Parathyroid adenoma (tissue), 2 donors: ENCODE data around the gene GPR87.

Source experiments
- H2AFZ ChIP-seq: fragments of 300-600 bp; sonication (generic); one replicate; pipeline ENCODE4 v1.7.0; 2017; ENCODE audit warnings: antibody characterized with exemption, mild to moderate bottlenecking
- H3K27ac ChIP-seq: fragments of 300-600 bp; sonication (generic); one replicate; pipeline ENCODE4 v1.7.0; 2017
- H3K27me3 ChIP-seq: fragments of 300-600 bp; sonication (generic); one replicate; pipeline ENCODE4 v1.7.0; 2017; ENCODE audit warnings: low read length; ENCODE audit not compliant: control insufficient read depth, insufficient read depth
- H3K36me3 ChIP-seq: fragments of 300-600 bp; sonication (generic); one replicate; pipeline ENCODE4 v1.7.0; 2017; ENCODE audit warnings: low read length; ENCODE audit not compliant: control insufficient read depth, insufficient read depth
- H3K4me1 ChIP-seq: fragments of 300-600 bp; sonication (generic); one replicate; pipeline ENCODE4 v1.7.0; 2017; ENCODE audit warnings: control low read depth
- H3K4me2 ChIP-seq: fragments of 300-600 bp; sonication (generic); one replicate; pipeline ENCODE4 v1.7.0; 2017; ENCODE audit warnings: low read length
- H3K4me3 ChIP-seq: fragments of 300-600 bp; sonication (generic); one replicate; pipeline ENCODE4 v1.7.0; 2017; ENCODE audit warnings: low read depth, low read length
- H3K79me2 ChIP-seq: fragments of 300-600 bp; sonication (generic); one replicate; pipeline ENCODE4 v1.7.0; 2017; ENCODE audit warnings: control low read depth
- H3K9ac ChIP-seq: fragments of 300-600 bp; sonication (generic); one replicate; pipeline ENCODE4 v1.7.0; 2017; ENCODE audit warnings: mild to moderate bottlenecking
- H3K9me3 ChIP-seq: fragments of 300-600 bp; sonication (generic); one replicate; pipeline ENCODE4 v1.7.0; 2017; ENCODE audit warnings: low read length; ENCODE audit not compliant: control insufficient read depth
- TF ChIP-seq, protein P1 (sequence below): fragments of 300-600 bp; sonication (generic); IDR thresholded peaks from one replicate; pipeline ENCODE4 v1.7.0; 2017; ENCODE audit warnings: antibody characterized with exemption, mild to moderate bottlenecking
- donor health status: primary hyperparathyroidism.

GPR87 gene

DNA sequence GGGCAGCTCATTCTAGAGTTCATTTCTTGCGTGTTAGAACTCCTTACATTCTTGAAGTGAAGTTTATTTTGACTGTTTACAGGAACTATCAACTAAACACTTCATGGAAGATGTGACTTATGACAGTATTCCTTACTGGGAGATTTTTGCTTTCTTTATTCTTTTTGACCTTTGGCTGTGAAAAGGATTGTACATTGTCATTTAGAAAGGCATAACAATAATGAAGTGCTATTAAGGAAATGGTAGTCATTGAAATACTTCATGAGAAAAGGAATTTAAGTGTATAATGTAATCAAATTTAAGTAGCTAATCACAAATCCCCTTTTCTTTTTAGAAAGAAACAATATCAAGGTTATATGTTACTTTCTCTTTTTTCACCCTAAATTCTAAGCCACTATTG is 49.6 kb downstream of the GPR87 start:
- H3K4me2 ChIP-seq = no peak overlapping the region

DNA sequence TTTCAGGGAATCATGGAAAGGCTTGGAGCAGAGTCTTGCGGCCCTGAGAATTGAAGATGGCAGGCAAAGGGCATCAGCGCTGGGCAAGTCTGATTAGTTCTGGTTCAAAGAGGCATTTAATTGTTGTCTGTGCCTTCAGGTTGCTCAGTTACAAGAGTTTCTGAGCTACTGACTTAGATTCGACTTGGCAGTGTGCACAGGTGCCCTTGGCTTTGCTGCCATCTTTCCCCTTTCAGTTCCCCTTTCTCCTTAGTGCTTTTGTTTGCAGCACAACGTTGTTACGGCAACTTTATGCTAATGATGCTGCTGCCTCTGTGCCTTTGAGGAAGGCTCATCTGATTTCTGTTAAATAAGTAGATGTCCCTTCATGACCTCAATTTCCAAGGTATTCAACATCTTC is 50.8 kb downstream of the GPR87 start:
- no peak overlapping the region for H3K27ac ChIP-seq
- H3K27me3 ChIP-seq = no peaks in the 10 kb centered on the region
- H3K4me1 ChIP-seq = no peaks in the 10 kb centered on the region
- no peaks in the 10 kb centered on the region for H3K9me3 ChIP-seq
- no peaks in the 10 kb centered on the region for H3K79me2 ChIP-seq
- H3K4me2 ChIP-seq = no peak overlapping the region
- no peak overlapping the region for H2AFZ ChIP-seq
- TF ChIP-seq, protein P1, sequence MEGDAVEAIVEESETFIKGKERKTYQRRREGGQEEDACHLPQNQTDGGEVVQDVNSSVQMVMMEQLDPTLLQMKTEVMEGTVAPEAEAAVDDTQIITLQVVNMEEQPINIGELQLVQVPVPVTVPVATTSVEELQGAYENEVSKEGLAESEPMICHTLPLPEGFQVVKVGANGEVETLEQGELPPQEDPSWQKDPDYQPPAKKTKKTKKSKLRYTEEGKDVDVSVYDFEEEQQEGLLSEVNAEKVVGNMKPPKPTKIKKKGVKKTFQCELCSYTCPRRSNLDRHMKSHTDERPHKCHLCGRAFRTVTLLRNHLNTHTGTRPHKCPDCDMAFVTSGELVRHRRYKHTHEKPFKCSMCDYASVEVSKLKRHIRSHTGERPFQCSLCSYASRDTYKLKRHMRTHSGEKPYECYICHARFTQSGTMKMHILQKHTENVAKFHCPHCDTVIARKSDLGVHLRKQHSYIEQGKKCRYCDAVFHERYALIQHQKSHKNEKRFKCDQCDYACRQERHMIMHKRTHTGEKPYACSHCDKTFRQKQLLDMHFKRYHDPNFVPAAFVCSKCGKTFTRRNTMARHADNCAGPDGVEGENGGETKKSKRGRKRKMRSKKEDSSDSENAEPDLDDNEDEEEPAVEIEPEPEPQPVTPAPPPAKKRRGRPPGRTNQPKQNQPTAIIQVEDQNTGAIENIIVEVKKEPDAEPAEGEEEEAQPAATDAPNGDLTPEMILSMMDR = no peak
- no peak overlapping the region for H3K4me3 ChIP-seq
- no peak overlapping the region for H3K9ac ChIP-seq
- H3K36me3 ChIP-seq = no peaks in the 10 kb centered on the region

More for the DNA sequence above, 49.6 kb downstream of the GPR87 start:
- H3K36me3 ChIP-seq = no peaks in the 10 kb centered on the region
- TF ChIP-seq, protein P1 = no peak
- H3K79me2 ChIP-seq = no peaks in the 10 kb centered on the region
- H2AFZ ChIP-seq = no peak overlapping the region
- no peaks in the 10 kb centered on the region for H3K9me3 ChIP-seq
- no peak overlapping the region for H3K27ac ChIP-seq
- H3K27me3 ChIP-seq = no peaks in the 10 kb centered on the region
- no peak overlapping the region for H3K4me3 ChIP-seq
- H3K9ac ChIP-seq = no peak overlapping the region
- H3K4me1 ChIP-seq = no peaks in the 10 kb centered on the region

DNA sequence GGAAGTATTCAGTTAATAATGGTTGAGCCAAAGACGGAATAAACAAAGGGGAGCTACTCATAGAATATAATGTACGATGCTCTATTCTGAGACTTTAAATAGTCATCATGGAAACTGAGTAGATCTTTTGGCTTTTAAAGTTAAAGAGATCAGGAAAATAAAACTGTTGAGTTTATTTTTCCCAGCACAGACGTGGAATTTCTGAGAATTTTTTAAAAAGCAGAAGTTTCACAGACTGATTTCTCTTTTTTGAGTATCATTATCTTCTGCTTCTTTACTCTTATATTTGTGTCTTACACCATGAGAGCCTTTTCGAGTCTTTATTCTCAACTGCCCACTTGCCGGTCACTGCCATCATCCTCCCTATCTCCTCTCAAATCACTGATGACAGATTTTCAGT is 51.5 kb downstream of the GPR87 start:
- TF ChIP-seq, protein P1 = no peak
- no peak overlapping the region for H3K27ac ChIP-seq
- no peaks in the 10 kb centered on the region for H3K9me3 ChIP-seq
- H3K36me3 ChIP-seq = no peaks in the 10 kb centered on the region
- H2AFZ ChIP-seq = no peak overlapping the region
- H3K4me2 ChIP-seq = no peak overlapping the region
- H3K27me3 ChIP-seq = no peaks in the 10 kb centered on the region
- no peaks in the 10 kb centered on the region for H3K4me1 ChIP-seq
- H3K9ac ChIP-seq = no peak overlapping the region
- no peak overlapping the region for H3K4me3 ChIP-seq
- no peaks in the 10 kb centered on the region for H3K79me2 ChIP-seq

DNA sequence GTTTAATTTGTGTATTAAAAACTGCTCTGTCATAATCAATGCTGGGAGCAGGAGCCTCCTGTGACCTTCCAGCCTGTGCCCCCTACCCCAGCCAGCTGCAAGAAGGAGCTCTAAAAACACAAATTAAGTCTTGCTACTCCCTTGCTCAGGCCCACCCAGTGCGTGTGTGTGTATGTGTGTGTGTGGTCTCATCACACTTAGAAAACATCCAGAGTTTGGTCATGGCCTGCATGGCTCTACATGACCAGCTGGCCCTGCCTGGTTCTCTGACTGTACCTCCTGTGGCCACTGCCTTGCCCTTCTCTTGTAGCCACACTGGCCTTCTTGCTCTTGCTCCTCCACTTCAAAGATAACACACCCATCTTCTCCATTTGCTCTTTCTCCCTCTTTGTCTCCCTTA is 52.0 kb downstream of the GPR87 start:
- Histone ChIP-seq H2AFZ (no peak overlapping the region), H3K79me2 (no peaks in the 10 kb centered on the region), H3K4me2 (no peak overlapping the region), H3K27ac (no peak overlapping the region), H3K36me3 (no peaks in the 10 kb centered on the region), H3K9me3 (no peaks in the 10 kb centered on the region), H3K4me3 (no peak overlapping the region), H3K27me3 (no peaks in the 10 kb centered on the region), H3K4me1 (no peaks in the 10 kb centered on the region), H3K9ac (no peak overlapping the region)
- TF ChIP-seq, protein P1 = no peak

DNA sequence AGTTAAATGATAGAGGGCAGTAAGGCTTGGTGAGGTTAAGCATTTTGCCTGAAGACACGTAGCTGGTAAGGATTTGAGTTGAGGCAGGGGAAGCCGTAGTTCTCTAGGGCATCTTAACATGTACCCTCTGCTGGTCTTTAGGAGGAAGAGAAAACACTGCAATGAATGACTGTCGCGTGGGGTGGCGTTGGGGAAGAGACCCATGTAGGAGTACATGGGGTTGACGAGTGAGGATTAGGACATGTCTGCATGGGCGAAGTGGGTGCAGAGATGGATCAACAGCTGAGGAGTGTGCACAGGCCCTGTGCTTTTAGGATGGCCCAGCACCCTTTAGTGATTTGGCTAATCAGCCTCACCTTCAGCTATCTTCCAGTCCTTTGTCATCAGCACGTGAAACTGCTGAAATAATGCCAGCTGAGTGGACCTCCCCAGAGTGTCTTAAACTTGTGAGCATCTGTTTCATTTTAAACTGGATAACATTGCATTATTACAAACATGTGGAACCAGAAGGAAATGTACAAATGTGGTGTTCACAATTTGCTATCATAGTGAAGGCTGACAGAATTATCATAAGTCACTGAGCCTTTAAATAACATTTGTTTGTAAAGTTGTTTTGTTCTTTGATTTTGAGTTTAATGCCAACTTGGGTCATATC is 53.6 kb downstream of the GPR87 start:
- Histone ChIP-seq H3K4me2 (no peak overlapping the region), H3K27me3 (no peaks in the 10 kb centered on the region), H3K27ac (no peak overlapping the region), H3K4me3 (no peak overlapping the region), H3K79me2 (no peaks in the 10 kb centered on the region), H3K36me3 (no peaks in the 10 kb centered on the region), H3K4me1 (no peaks in the 10 kb centered on the region), H3K9me3 (no peaks in the 10 kb centered on the region), H2AFZ (no peak overlapping the region), H3K9ac (no peak overlapping the region)
- TF ChIP-seq, protein P1 = no peak
